ENCODE data around the gene DDB1. TPM values are rescaled to one million over a fixed set of nuclear protein-coding genes. Genes with fewer than 3 reads are reported as not detected.

DDB1 gene
- total RNA-seq, 2 donors from 2014 or later, result 244 to 251 TPM

- no peaks in the 10 kb centered on the region for H3K4me1 ChIP-seq (ENCODE audit: control insufficient read depth, insufficient read depth, low read length)
- no peaks in the 10 kb centered on the region for H3K27me3 ChIP-seq (ENCODE audit: control insufficient read depth, insufficient read depth, low read length, poor library complexity, severe bottlenecking)
- DNase-seq, result no peak
- no peak overlapping the region for H3K4me3 Mint-ChIP-seq
- H3K4me1 Mint-ChIP-seq, result no peaks in the 10 kb centered on the region
- no peak overlapping the region for H3K27ac ChIP-seq (ENCODE audit: low read depth, low read length)
- H3K4me3 ChIP-seq (ENCODE audit: low read length), result no peak overlapping the region
- H3K9me3 Mint-ChIP-seq, result no peaks in the 10 kb centered on the region
- H3K27ac Mint-ChIP-seq, result no peak overlapping the region
- H3K9me3 ChIP-seq (ENCODE audit: control insufficient read depth, low read length), result no peaks in the 10 kb centered on the region
- TF ChIP-seq CTCF (conservative IDR thresholded peaks at IDR 0.05), result no peak
- H3K9ac ChIP-seq (ENCODE audit: extremely low read depth, low read length, poor library complexity, severe bottlenecking), result no peak overlapping the region
- WGBS, 2 experiments (ENCODE audit: insufficient coverage in 1 of 2, insufficient read length in 1 of 2), result 85% methylated on average over 1 of the region's 1 CpG; no CpG with 5 or more reads in 1 of the 2 experiments
- no peaks in the 10 kb centered on the region for H3K27me3 Mint-ChIP-seq (ENCODE audit: insufficient read depth)
- H3K36me3 Mint-ChIP-seq (ENCODE audit: low read depth), result peaks cover 27% of the 10 kb centered on the region
- H3K36me3 ChIP-seq (ENCODE audit: control insufficient read depth, insufficient read depth, low read length), result no peaks in the 10 kb centered on the region
Observed at GRCh38 chr11:61350336-61350735, 17.4 kb upstream of the DDB1 start.

- no peak for TF ChIP-seq CTCF (conservative IDR thresholded peaks at IDR 0.05)
- Histone ChIP-seq H3K36me3 (ENCODE audit: control insufficient read depth, insufficient read depth, low read length) (no peaks in the 10 kb centered on the region), H3K9me3 (ENCODE audit: control insufficient read depth, low read length) (no peaks in the 10 kb centered on the region), H3K27ac (ENCODE audit: low read depth, low read length) (no peak overlapping the region), H3K4me3 (ENCODE audit: low read length) (no peak overlapping the region), H3K9ac (ENCODE audit: extremely low read depth, low read length, poor library complexity, severe bottlenecking) (no peak overlapping the region), H3K4me1 (ENCODE audit: control insufficient read depth, insufficient read depth, low read length) (no peaks in the 10 kb centered on the region), H3K27me3 (ENCODE audit: control insufficient read depth, insufficient read depth, low read length, poor library complexity, severe bottlenecking) (no peaks in the 10 kb centered on the region)
- no peak for DNase-seq
- H3K4me3 Mint-ChIP-seq, result no peak overlapping the region
- H3K27me3 Mint-ChIP-seq (ENCODE audit: insufficient read depth), result no peaks in the 10 kb centered on the region
- no peaks in the 10 kb centered on the region for H3K9me3 Mint-ChIP-seq
- no peak overlapping the region for H3K27ac Mint-ChIP-seq
- H3K4me1 Mint-ChIP-seq, result no peaks in the 10 kb centered on the region
- peaks cover 25% of the 10 kb centered on the region for H3K36me3 Mint-ChIP-seq (ENCODE audit: low read depth)
- 93 to 95% methylated on average over 9 to 10 of the region's 10 CpGs for WGBS, 2 experiments (ENCODE audit: insufficient coverage in 1 of 2, insufficient read length in 1 of 2)
Observed at GRCh38 chr11:61349916-61350315, 17.0 kb upstream of the DDB1 start.

GRCh38 chr11:61349189-61349751, 16.4 kb upstream of the DDB1 start:
- Mint-ChIP-seq H3K27ac (no peak overlapping the region), H3K4me3 (no peak overlapping the region)

More at GRCh38 chr11:61349189-61349751, 16.4 kb upstream of the DDB1 start:
- H3K9ac ChIP-seq (ENCODE audit: extremely low read depth, low read length, poor library complexity, severe bottlenecking), result no peak overlapping the region
- peaks cover 30% of the 10 kb centered on the region for H3K36me3 Mint-ChIP-seq (ENCODE audit: low read depth)
- no peaks in the 10 kb centered on the region for H3K4me1 Mint-ChIP-seq
- no peaks in the 10 kb centered on the region for H3K9me3 Mint-ChIP-seq
- H3K9me3 ChIP-seq (ENCODE audit: control insufficient read depth, low read length), result no peaks in the 10 kb centered on the region
- no peak overlapping the region for H3K4me3 ChIP-seq (ENCODE audit: low read length)
- no peaks in the 10 kb centered on the region for H3K36me3 ChIP-seq (ENCODE audit: control insufficient read depth, insufficient read depth, low read length)
- H3K27me3 Mint-ChIP-seq (ENCODE audit: insufficient read depth), result no peaks in the 10 kb centered on the region
- WGBS, 2 experiments (ENCODE audit: insufficient coverage in 1 of 2, insufficient read length in 1 of 2), result 88 to 93% methylated on average over 6 to 12 of the region's 12 CpGs
- no peak overlapping the region for H3K27ac ChIP-seq (ENCODE audit: low read depth, low read length)
- no peak for DNase-seq
- no peaks in the 10 kb centered on the region for H3K4me1 ChIP-seq (ENCODE audit: control insufficient read depth, insufficient read depth, low read length)
- no peaks in the 10 kb centered on the region for H3K27me3 ChIP-seq (ENCODE audit: control insufficient read depth, insufficient read depth, low read length, poor library complexity, severe bottlenecking)
- no peak for TF ChIP-seq CTCF (conservative IDR thresholded peaks at IDR 0.05)
